CD4-positive, alpha-beta T cell treated with Interleukin-2 at 100 ng/mL for 4 hours (primary cell): Measurements from ENCODE around the gene GSX1.
A peak's percentile ranks its signal among the peaks of the same experiment; 100 is the strongest.
"Not testable (repeated sequence)": the region's sequence is repeated elsewhere in the genome, so short reads cannot be mapped to it uniquely, and the experiment has no call there.

Experiments used
- DNase-seq: peaks from one replicate; pipeline ENCODE4 v3.0.0-alpha.2; 2020; ENCODE audit warnings: low spot score

The GSX1 gene

GRCh38 chr13:27792393-27793218, at the start of gene GSX1:
TSS of gene GSX1 (plus strand) at chr13:27792483. CDS start at chr13:27792691, 208 bp downstream.
- DNase-seq, result no peak

GRCh38 chr13:27744801-27745200, 47.5 kb upstream of the GSX1 start:
- DNase-seq, result no peak

- DNase-seq, result no peak
Observed at GRCh38 chr13:27745301-27745700, 47.0 kb upstream of the GSX1 start.

- DNase-seq, result not testable (repeated sequence)
Observed at GRCh38 chr13:27748143-27748542, 44.1 kb upstream of the GSX1 start.

GRCh38 chr13:27751953-27752532, 40.2 kb upstream of the GSX1 start:
- DNase-seq, result no peak

GRCh38 chr13:27765650-27766049, 26.6 kb upstream of the GSX1 start:
- DNase-seq, result no peak

- DNase-seq, result peak; percentile 14
Observed at GRCh38 chr13:27770809-27771208, 21.5 kb upstream of the GSX1 start.

GRCh38 chr13:27772651-27773425, 19.4 kb upstream of the GSX1 start:
- DNase-seq, result no peak

- DNase-seq, result no peak
Observed at GRCh38 chr13:27774169-27774568, 18.1 kb upstream of the GSX1 start.

GRCh38 chr13:27774651-27775050, 17.6 kb upstream of the GSX1 start:
- DNase-seq, result no peak

- DNase-seq, result no peak
Observed at GRCh38 chr13:27775943-27776342, 16.3 kb upstream of the GSX1 start.

- DNase-seq, result no peak
Observed at GRCh38 chr13:27782151-27782550, 10.1 kb upstream of the GSX1 start.

- DNase-seq, result no peak
Observed at GRCh38 chr13:27783111-27783510, 9.2 kb upstream of the GSX1 start.

- DNase-seq, result no peak
Observed at GRCh38 chr13:27788271-27788670, 4.0 kb upstream of the GSX1 start.

- no peak for DNase-seq
Observed at GRCh38 chr13:27789153-27789494, 3.2 kb upstream of the GSX1 start.

GRCh38 chr13:27789495-27790303, 2.6 kb upstream of the GSX1 start:
- no peak for DNase-seq

- DNase-seq, result no peak
Observed at GRCh38 chr13:27790523-27790922, 1.8 kb upstream of the GSX1 start.

- DNase-seq, result no peak
Observed at GRCh38 chr13:27791146-27791900, 960 bp upstream of the GSX1 start.

- DNase-seq, result no peak
Observed at GRCh38 chr13:27791901-27792392, 336 bp upstream of the GSX1 start.

- no peak for DNase-seq
Observed at GRCh38 chr13:27793507-27794367, 1.5 kb downstream of the GSX1 start.
